Measurements from ENCODE around the gene LRRFIP2.
A peak's percentile ranks its signal among the peaks of the same experiment; 100 is the strongest.
"Not testable (repeated sequence)": the region's sequence is repeated elsewhere in the genome, so short reads cannot be mapped to it uniquely, and the experiment has no call there.

LRRFIP2 gene

DNA sequence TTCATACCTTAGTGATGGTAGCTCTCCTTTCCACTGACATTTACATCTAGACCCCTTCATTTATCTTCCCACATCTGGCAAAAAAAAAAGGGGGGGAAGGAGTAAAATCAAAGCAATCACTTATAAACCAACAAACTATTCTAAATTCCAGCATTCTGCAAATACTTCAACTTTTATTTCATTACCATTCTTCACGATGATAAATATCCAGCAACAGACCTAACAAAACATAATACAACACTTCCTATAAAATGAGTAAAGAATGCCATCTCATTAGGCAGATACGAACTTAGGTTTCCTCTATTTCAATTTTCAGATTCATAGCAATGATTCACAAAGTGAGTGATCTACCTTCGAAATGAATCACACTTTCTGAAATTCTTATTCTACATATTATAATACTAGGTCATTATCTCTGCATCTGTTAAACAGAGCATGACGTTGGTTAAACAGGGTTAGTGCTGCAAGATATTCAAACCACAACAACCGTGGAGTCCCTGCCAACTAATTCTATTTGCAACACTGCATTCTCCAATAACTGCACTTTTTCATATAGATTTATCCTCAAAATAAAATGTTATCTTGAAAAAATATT is at the start of gene LRRFIP2:
TSS of gene LRRFIP2 (minus strand) at position 51 of the 595 bp plus-strand sequence. CDS start 25,599 bp downstream, outside the sequence.
- peak; percentile 16 for DNase-seq

- no peak for DNase-seq
These were observed 49.2 kb upstream of the LRRFIP2 start for GRCh38 chr3:37223576-37223975.

DNA sequence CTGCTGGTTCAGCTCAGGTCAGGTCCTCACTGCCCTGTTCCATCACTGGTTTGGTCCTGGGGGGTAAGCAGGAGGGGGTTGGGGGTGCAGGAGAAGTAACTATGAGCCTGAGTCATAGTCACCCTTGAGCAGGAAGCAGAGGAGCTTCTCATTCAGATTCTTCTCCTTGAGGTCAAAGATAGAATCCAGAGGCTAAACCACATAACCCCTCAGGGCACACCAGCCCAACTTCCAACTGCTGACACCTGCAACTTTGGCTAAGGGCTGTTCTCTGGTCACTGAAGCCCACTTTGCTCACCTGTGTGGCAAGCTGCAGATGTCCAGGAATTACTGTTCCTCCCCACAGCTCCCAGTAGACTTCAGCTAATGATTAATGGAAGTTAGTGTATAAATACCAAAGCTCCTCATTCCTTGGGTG is 48.8 kb upstream of the LRRFIP2 start:
- DNase-seq = no peak

DNA sequence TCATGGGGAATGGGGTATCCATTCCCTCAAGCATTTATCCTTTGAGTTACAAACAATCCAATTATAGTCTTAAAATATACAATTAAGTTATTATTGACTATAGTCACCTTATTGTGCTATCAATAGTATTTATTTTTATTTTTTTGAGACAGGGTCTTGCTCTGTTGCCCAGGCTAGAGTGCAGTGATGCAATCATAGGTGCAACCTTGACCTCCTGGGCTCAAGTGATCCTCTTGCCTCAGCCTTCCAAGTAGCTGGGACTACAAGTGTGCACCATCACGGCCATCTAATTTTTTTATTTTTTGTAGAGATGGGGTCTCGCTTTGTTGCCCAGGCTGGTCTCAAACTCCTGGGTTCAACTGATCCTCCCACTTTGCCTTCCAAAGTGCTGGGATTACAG is 48.2 kb upstream of the LRRFIP2 start:
- DNase-seq = not testable (repeated sequence)

DNA sequence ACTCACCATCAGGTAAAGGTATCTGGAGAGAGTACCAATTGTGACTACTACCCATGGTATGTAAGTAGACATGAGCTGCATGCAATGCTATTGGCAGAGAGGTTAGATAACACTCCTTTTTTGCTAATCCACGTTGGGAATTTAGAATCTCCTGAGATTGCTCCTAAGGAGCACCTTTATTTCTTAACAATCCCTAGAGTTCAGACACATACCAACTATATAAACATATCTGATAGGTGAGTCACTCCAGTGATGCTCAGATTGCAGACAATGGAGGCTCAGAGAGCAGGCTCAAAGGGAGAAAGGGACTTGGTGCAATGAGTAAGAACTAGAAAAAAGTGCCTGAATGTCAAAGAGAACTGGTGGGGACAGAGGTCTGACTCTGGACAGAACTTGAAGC is 47.0 kb upstream of the LRRFIP2 start:
- no peak for DNase-seq

DNA sequence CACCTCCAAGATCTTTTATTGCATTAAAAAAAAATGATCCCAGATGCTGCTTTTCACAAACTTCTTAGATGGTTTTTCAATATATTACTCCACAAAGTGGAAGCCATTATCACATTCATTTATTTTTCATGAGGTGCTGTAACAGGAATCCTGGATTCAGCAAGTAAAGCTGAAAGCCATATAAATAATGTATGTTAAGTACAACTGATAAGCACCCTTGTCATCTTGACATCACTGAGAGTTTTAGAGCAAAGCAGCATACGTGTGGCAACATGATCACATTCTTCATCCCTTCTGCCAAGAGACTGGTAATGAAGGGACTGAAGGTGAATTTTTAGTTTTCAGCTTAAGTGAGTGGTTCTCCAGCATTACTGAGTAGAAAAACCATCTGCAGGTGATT is 44.9 kb upstream of the LRRFIP2 start:
- no peak for DNase-seq

GRCh38 chr3:37218206-37218605 is 43.8 kb upstream of the LRRFIP2 start:
- no peak for DNase-seq

DNA sequence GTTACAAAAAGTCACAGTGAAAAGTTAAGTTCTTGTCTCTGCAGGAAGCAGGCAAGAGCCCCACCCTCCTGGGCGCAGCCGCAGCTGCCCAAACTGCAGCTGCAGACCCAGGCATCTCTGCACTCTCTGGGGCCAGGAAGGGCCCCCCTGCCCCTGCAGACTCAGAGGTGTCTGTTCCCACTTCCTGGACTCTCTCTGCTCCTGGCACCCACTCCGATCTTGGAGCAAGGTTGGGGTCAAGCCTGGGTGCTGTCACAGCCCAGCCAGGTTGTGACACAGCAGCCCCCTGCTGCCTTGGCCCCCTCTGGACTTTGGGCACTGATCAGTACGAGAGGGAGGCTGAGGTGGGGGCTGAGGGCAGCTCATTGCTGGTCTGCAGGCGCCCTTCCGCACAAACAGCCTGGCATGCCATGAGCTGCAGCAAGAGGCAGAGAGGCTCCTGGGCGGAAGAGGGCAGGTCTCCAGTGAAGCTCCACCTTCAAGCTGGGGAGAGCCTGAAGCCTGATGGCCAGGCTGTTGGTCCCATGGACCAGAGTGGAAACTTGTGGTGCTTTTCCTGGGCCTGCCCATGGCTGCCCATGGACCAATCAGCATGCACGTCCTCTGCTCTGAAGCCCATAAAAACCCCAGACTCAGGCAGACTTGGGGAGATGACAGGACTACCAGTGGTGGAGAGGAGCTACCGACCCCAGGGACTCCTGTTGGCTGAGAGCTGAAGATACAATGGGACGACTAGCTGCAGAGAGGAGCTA is 42.9 kb upstream of the LRRFIP2 start:
- DNase-seq = peak; percentile 32

GRCh38 chr3:37216597-37217097 is 42.3 kb upstream of the LRRFIP2 start:
- no peak for DNase-seq

DNA sequence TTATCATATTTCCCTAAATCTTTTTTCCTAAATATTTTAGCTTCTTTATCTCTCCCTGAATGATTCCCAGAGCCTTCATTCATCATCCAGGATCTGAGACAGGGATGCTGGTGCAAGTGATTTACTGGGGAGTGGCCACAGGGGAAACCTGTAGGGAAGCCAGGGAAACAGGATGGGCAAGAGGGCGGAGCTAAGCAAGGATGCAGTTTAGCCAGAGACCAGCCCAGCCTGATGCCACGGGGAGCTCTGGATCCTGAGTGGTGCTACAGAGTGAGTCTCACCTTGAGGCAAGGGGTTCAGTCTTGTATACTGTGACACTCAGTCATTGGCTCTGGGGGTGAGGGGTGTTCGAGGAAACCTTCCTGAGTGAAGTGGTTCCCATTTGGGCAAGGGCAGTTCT is 39.7 kb upstream of the LRRFIP2 start:
- no peak for DNase-seq

DNA sequence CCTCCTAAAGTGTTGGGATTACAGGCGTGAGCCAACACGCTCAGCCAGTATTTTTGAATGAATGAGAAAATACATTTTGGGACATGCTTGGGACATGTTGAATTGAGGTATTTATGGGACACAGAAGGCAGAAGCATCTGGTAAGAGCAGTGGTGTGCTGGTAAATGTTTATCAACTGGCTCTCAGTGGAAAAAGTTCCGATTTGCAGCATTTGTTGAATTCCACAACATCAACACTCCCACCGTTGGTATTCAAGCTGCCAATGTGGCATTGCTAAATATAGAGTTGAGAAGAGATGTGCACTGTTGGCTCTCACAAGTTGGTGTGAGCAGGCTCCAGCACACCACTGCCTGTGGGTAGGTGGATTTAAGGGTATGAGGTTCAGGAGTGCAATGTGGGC is 35.8 kb upstream of the LRRFIP2 start:
- DNase-seq = no peak

DNA sequence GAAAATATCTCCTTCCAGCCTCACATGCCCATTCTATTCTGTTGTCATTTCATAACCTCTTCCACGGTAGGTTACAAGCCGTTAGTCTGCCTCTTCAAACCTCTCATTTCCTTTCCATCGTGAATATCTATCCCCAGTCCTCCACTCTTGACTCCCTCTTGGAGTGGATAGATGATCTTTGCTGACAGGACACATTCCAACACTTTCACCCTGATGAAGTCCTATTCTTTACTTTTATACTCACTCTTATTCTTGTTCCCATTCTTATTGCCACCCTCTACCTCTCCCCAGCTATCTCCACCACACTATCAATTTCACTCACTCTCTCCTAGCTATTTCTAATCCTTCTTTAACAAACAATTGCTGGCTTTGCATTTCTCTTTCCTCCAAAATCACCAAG is 34.2 kb upstream of the LRRFIP2 start:
- DNase-seq = not testable (repeated sequence)

DNA sequence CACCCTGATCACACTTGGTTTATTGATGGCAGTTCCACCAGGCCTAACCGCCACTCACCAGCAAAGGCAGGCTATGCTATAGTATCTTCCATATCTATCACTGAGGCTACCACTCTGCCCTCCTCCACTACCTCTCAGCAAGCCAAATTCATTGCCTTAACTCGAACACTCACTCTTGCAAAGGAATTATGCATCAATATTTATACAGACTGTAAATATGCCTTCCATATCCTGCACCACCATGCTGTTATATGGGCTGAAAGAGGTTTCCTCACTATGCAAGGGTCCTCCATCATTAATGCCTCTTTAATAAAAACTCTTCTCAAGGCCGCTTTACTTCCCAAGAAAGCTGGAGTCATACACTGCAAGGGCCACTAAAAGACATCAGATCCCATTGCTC is 33.6 kb upstream of the LRRFIP2 start:
- not testable (repeated sequence) for DNase-seq

DNA sequence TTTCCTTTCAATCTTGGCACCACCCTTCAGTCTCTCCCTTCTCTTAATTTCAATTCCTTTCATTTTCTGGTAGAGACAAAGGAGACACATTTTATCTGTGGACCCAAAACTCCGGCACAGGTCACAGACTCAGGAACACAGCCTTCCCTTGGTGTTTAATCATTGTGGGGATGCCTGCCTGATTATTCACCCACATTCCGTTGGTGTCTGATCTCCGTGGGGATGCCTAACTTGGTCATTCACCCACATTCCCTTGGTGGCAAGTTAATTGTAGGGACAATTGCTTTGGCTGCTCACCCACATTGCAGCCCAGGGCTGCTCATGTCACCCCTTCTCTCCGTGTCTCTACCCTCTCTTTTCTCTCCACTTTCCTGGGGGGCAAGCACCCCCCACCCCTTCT is 31.7 kb upstream of the LRRFIP2 start:
- not testable (repeated sequence) for DNase-seq

GRCh38 chr3:37204314-37204713 is 29.9 kb upstream of the LRRFIP2 start:
- DNase-seq = no peak

DNA sequence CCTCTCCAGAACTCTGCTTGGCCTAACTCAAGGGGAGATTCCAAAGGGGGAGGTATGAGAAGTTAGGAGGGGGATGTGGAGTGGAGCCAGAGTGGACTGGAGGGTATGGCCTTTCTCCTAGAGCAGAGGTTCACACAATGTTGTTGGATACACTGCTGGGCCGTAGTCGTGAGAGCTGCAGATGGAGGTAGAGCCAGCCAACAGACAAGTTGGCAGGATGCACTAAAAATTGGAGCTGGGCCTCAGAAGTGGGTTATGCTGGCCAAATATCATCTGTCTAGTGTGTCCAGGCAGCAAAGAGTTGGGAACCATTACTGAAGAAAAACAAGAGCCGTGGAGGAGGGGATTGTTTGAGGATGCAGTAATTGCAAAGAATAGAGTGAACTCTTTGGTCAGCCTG is 27.7 kb upstream of the LRRFIP2 start:
- DNase-seq = no peak

- no peak for DNase-seq
These were observed 25.8 kb upstream of the LRRFIP2 start for GRCh38 chr3:37200141-37200540.

GRCh38 chr3:37198996-37199395 is 24.6 kb upstream of the LRRFIP2 start:
- no peak for DNase-seq

DNA sequence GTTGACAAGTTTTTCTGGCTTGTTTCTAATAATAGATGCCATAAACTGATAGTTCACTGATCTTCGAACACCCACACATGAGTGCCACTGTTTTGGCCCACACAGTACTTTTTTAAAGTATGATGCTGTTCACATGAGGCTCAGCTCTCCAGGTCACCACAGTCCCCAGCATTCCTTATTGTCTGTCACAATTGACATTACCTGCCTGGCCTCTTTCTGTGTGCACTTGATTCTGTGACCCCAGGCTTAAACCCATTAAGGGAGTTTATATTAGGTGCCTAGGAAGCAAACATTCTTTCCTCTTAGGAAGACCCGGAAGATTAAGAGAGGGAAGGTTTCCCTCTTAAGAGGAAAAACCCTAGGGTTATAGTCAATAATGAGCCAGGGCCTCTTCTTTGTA is 24.2 kb upstream of the LRRFIP2 start:
- DNase-seq = no peak

GRCh38 chr3:37197810-37198371 is 23.5 kb upstream of the LRRFIP2 start:
- no peak for DNase-seq

- no peak for DNase-seq
These were observed 20.2 kb upstream of the LRRFIP2 start for GRCh38 chr3:37194533-37194932.

DNA sequence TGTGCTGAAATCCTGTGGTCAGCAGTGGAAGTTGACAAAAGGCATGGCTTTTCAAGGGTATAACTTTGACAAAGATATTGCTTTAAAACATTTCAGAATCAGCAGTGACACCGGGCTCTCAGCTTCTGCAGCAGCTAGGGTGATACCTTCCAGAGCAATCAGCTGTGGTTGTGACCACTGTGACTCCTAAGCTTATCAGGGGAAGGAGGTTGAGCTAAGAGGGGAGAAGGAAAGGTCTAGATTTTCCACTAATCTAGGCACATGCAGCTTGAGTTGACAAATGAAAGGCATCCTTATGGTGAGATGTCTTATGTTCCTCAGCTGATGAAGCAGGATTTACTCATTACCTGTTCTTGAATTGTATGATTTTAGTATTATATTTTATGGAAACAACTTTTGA is 16.3 kb upstream of the LRRFIP2 start:
- DNase-seq = no peak

DNA sequence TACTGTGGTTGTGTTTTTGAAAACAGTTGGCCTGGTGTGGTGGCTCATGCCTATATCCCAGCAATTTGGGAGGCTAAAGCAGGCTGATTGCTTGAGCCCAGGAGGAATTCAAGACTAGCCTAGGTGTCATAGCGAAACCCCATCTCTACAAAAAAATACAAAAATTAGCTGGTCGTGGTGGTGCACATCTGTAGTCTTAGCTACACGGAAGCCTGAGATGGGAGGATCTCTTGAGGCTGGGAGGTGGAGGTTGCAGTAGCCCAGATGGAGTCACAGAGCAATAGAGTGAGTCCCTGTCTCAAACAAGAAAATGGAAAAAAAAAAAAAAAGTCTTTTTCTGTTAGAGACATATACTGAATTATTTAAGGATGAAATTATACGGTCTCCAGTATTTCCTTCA is 14.7 kb upstream of the LRRFIP2 start:
- no peak for DNase-seq

DNA sequence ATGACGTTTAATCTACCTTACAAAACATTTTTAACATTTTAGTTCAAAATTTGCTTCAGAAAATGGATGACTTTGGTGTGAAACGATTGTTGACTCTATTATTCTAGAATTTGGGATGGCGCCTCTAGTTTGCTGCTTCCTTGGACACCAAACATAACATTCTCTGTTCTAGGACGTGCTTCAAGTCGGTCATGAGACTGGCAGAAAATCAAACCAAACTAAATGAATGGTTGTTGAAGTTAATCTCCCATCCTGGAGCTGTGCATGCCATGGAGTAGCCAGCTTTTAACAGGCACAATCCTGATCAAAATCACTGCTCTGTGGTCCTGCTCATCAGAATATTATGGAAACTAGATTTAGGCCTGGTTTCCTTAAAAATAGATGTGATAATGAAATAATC is 9.6 kb upstream of the LRRFIP2 start:
- DNase-seq = no peak
